ENCODE measurements around the gene GTF2F1. TPM values are rescaled to one million over a fixed set of nuclear protein-coding genes. Genes with fewer than 3 reads are reported as not detected.
"Not testable (repeated sequence)": the region's sequence is repeated elsewhere in the genome, so short reads cannot be mapped to it uniquely, and the experiment has no call there.

GTF2F1 gene
- total RNA-seq, 1 donor from 2014 or later, result 72.4 TPM

DNA sequence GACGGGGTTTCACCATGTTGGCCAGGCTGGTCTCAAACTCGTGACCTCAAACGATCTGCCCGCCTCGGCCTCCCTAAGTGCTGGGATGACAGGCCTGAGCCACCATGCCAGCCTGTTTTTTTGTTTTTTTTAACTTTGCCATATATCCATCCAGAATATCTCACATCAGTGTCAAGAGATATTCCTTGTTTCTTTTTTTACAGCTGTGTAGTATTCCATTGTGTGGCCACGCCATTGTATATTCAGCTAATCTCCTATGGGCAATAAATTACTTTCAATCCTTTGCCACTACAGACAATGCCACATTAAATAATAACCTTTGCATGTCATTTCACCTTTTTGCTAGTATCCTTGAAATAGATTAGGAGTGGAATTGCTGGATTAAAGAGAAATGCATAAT is 16.4 kb upstream of the GTF2F1 start:
- TF ChIP-seq, protein P1, sequence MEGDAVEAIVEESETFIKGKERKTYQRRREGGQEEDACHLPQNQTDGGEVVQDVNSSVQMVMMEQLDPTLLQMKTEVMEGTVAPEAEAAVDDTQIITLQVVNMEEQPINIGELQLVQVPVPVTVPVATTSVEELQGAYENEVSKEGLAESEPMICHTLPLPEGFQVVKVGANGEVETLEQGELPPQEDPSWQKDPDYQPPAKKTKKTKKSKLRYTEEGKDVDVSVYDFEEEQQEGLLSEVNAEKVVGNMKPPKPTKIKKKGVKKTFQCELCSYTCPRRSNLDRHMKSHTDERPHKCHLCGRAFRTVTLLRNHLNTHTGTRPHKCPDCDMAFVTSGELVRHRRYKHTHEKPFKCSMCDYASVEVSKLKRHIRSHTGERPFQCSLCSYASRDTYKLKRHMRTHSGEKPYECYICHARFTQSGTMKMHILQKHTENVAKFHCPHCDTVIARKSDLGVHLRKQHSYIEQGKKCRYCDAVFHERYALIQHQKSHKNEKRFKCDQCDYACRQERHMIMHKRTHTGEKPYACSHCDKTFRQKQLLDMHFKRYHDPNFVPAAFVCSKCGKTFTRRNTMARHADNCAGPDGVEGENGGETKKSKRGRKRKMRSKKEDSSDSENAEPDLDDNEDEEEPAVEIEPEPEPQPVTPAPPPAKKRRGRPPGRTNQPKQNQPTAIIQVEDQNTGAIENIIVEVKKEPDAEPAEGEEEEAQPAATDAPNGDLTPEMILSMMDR (conservative IDR thresholded peaks at IDR 0.05), result no peak
- Mint-ChIP-seq H3K27ac (no peak overlapping the region), H3K36me3 (peaks cover 5% of the 10 kb centered on the region), H3K27me3 (no peaks in the 10 kb centered on the region), H3K4me1 (ENCODE audit: unreplicated experiment) (peaks cover 3% of the 10 kb centered on the region), H3K4me3 (no peak overlapping the region), H3K9me3 (no peaks in the 10 kb centered on the region)
- DNase-seq (ENCODE audit: extremely low spot score, unreplicated experiment), result no peak

GRCh38 chr19:6406401-6406800 is 13.4 kb upstream of the GTF2F1 start:
- TF ChIP-seq, protein P1 (conservative IDR thresholded peaks at IDR 0.05), result no peak
- DNase-seq (ENCODE audit: extremely low spot score, unreplicated experiment), result no peak
- Mint-ChIP-seq H3K27me3 (no peaks in the 10 kb centered on the region), H3K36me3 (no peaks in the 10 kb centered on the region), H3K27ac (no peak overlapping the region), H3K9me3 (no peaks in the 10 kb centered on the region), H3K4me3 (no peak overlapping the region), H3K4me1 (ENCODE audit: unreplicated experiment) (no peaks in the 10 kb centered on the region)

- Mint-ChIP-seq H3K27me3 (no peaks in the 10 kb centered on the region), H3K4me3 (no peak overlapping the region), H3K9me3 (no peaks in the 10 kb centered on the region), H3K27ac (peak overlapping the region; percentile 48), H3K36me3 (no peaks in the 10 kb centered on the region), H3K4me1 (ENCODE audit: unreplicated experiment) (no peaks in the 10 kb centered on the region)
- DNase-seq (ENCODE audit: extremely low spot score, unreplicated experiment), result no peak
- TF ChIP-seq, protein P1 (conservative IDR thresholded peaks at IDR 0.05), result no peak
Measured at GRCh38 chr19:6402837-6403608, 10.1 kb upstream of the GTF2F1 start.

GRCh38 chr19:6402058-6402457 is 9.1 kb upstream of the GTF2F1 start:
- H3K4me1 Mint-ChIP-seq (ENCODE audit: unreplicated experiment), result no peaks in the 10 kb centered on the region
- TF ChIP-seq, protein P1 (conservative IDR thresholded peaks at IDR 0.05), result no peak
- H3K27ac Mint-ChIP-seq, result no peak overlapping the region
- H3K27me3 Mint-ChIP-seq, result no peaks in the 10 kb centered on the region
- H3K4me3 Mint-ChIP-seq, result no peak overlapping the region
- no peaks in the 10 kb centered on the region for H3K36me3 Mint-ChIP-seq
- DNase-seq (ENCODE audit: extremely low spot score, unreplicated experiment), result no peak
- H3K9me3 Mint-ChIP-seq, result no peaks in the 10 kb centered on the region

DNA sequence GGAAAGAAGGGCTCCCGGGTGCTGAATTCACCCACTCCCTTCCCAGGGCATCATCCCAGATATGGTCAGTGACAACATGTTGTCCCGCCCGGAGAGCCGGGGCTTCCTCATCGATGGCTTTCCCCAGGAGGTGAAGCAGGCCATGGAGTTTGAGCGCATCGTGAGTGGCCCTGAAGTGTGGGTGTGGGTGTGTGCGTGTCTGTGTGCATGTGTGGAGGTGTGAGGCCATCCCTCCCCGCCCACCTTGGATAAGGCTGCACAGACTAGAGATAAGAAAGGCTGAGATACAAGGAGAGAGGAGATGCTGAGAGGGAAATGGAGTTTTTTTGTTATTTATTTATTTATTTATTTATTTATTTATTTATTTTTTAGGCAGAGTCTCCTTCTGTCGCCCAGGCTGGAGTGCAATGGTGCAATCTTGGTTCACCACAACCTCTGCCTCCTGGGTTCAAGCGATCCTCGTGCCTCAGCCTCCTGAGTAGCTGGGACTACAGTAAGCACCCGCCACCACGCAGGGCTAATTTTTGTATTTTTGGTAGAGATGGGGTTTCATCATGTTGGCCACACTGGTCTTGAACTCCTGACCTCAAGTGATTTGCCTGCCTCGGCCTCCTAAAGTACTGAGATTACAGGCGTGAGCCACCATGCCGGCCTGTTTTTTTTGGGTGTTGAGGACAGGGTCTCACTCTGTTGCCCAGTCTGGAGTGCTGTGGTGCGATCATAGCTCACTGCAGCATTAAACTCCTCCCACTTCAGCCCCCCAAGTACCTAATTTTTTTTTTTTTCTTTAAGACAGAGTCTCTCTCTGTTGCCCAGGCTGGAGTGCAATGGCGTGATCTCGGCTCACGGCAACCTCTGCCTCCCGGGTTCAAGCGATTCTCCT is 7.3 kb upstream of the GTF2F1 start:
- not testable (repeated sequence) for H3K36me3 Mint-ChIP-seq; H3K9me3 Mint-ChIP-seq; H3K27me3 Mint-ChIP-seq; H3K27ac Mint-ChIP-seq; H3K4me1 Mint-ChIP-seq (ENCODE audit: unreplicated experiment); DNase-seq (ENCODE audit: extremely low spot score, unreplicated experiment); H3K4me3 Mint-ChIP-seq

DNA sequence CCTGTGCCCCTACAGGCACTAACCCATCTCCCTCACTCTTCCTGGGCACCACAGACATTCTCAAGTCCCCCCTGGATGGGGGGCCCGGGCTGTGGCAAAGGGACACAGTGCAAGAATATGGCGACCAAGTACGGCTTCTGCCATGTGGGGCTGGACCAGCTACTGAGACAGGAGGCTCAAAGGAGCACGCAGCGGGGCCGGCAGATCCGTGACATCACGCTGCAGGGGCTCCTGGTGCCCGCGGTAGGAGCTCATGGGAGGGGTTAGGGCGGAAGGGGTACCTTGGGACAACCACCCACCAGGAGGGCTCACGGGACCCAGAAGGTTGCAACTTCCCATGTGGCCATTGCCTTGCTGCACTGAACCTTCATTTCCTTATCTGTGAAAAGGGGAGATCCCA is 3.3 kb upstream of the GTF2F1 start:
- Mint-ChIP-seq H3K27me3 (no peaks in the 10 kb centered on the region), H3K4me3 (no peak overlapping the region), H3K9me3 (no peaks in the 10 kb centered on the region), H3K36me3 (peaks cover 3% of the 10 kb centered on the region), H3K27ac (no peak overlapping the region), H3K4me1 (ENCODE audit: unreplicated experiment) (peaks cover 17% of the 10 kb centered on the region)
- TF ChIP-seq, protein P1 (conservative IDR thresholded peaks at IDR 0.05), result no peak
- DNase-seq (ENCODE audit: extremely low spot score, unreplicated experiment), result no peak
